Natural killer cell (primary cell): Measurements from ENCODE around the gene ADCK1. TPM values are rescaled to one million over a fixed set of nuclear protein-coding genes. Genes with fewer than 3 reads are reported as not detected.

Source experiments
- ATAC-seq, 3 donors: fragments of 150-1000 bp in 2 of 3; fragments of 200-7000 bp in 1 of 3; cut with Tn5 transposase; 1 replicate in 1 of 3; 2 replicates in 2 of 3; pipeline ENCODE4 v1.10.0; 2021; ENCODE audit warnings: mild to moderate bottlenecking in 2 of 3, moderate library complexity in 2 of 3
- DNase-seq, 2 donors: peaks; one replicate each; pipeline versions ENCODE4 v3.0.0 to v3.0.0-alpha.2; 2013 to 2021; ENCODE audit warnings: mixed read lengths in 1 of 2
- H3K27ac ChIP-seq: one replicate; pipeline ENCODE4 v1.5.1; 2013; ENCODE audit warnings: mild to moderate bottlenecking, low read length
- H3K27me3 ChIP-seq: one replicate; pipeline ENCODE4 v1.6.1; 2013; ENCODE audit warnings: low read length; ENCODE audit not compliant: control insufficient read depth, insufficient read depth
- H3K36me3 ChIP-seq: one replicate; pipeline ENCODE4 v1.6.1; 2013; ENCODE audit warnings: low read length; ENCODE audit not compliant: control insufficient read depth, insufficient read depth
- H3K4me1 ChIP-seq: one replicate; pipeline ENCODE4 v1.6.1; 2013; ENCODE audit warnings: low read length; ENCODE audit not compliant: control insufficient read depth, insufficient read depth
- H3K4me3 ChIP-seq: one replicate; pipeline ENCODE4 v1.5.1; 2013; ENCODE audit warnings: low read length
- H3K9me3 ChIP-seq: one replicate; pipeline ENCODE4 v1.6.1; 2013; ENCODE audit warnings: low read length; ENCODE audit not compliant: control insufficient read depth, insufficient read depth
- H3K27ac Mint-ChIP-seq, 2 donors: one replicate each; pipeline ENCODE4 v1.8.0; 2022; ENCODE audit warnings: mild to moderate bottlenecking in 2 of 2, mixed read lengths in 2 of 2, moderate library complexity in 1 of 2
- H3K27me3 Mint-ChIP-seq, 2 donors: one replicate each; pipeline ENCODE4 v1.8.0; 2022; ENCODE audit warnings: low read depth in 2 of 2, mixed read lengths in 2 of 2
- H3K36me3 Mint-ChIP-seq: one replicate; pipeline ENCODE4 v1.8.0; 2022; ENCODE audit warnings: mixed read lengths
- H3K4me1 Mint-ChIP-seq, 2 donors: one replicate each; pipeline ENCODE4 v1.8.0; 2022; ENCODE audit warnings: mixed read lengths in 2 of 2
- H3K4me3 Mint-ChIP-seq: one replicate; pipeline ENCODE4 v1.8.0; 2022; ENCODE audit warnings: mild to moderate bottlenecking, moderate library complexity, mixed read lengths
- H3K9me3 Mint-ChIP-seq, 2 donors: one replicate each; pipeline ENCODE4 v1.8.0; 2022; ENCODE audit warnings: mixed read lengths in 2 of 2
- CTCF ChIP-seq: fragments of 200-600 bp; IDR thresholded peaks from one replicate; pipeline ENCODE4 v1.8.0; 2022; ENCODE audit warnings: antibody characterized with exemption
- WGBS: methylation state at CpG from one replicate; pipeline ENCODE4 v1.1.7; 2013; ENCODE audit warnings: missing lambda C conversion rate; ENCODE audit not compliant: insufficient coverage; 5-methylcytosine and 5-hydroxymethylcytosine counted together
- intact Hi-C: fragments of 100-400 bp; cut with micrococcal nuclease; formaldehyde crosslinking; loops from one replicate; pipeline ENCODE4 v1.14.2; 2022
- total RNA-seq, 4 donors: library from RNA; stranded (reverse); fragments of 120-200 nt in 1 of 4; gene quantifications; one replicate each; pipeline versions ENCODE4 v1.2.3 to v1.2.4, GENCODE V29; 2013 to 2022

Gene ADCK1
- total RNA-seq, 3 donors from 2014 or later (not counting 1 experiment from before 2014, with no cell fraction given) = 8.0 to 9.2 (median 8.5) TPM

- Histone ChIP-seq H3K27ac (no peak overlapping the region), H3K36me3 (no peaks in the 10 kb centered on the region), H3K9me3 (no peaks in the 10 kb centered on the region), H3K4me1 (no peaks in the 10 kb centered on the region), H3K27me3 (no peaks in the 10 kb centered on the region), H3K4me3 (no peak overlapping the region)
- peak in 1 of 3 donors; percentile 40 for ATAC-seq
- TF ChIP-seq CTCF = no peak
- DNase-seq = no peak
- no peaks in the 10 kb centered on the region for H3K36me3 Mint-ChIP-seq
- peaks cover 20 to 29% of the 10 kb centered on the region in 2 donors for H3K27me3 Mint-ChIP-seq
- intact Hi-C loops = no loop called here
- H3K9me3 Mint-ChIP-seq = no peaks in the 10 kb centered on the region
- peak overlapping the region; percentile 6 for H3K4me3 Mint-ChIP-seq
- WGBS = 1% methylated on average over 35 of the region's 35 CpGs
- no peak overlapping the region for H3K27ac Mint-ChIP-seq
- no peaks in the 10 kb centered on the region for H3K4me1 Mint-ChIP-seq
Measured at GRCh38 chr14:77965919-77966435, 166.1 kb downstream of the ADCK1 start.

- H3K27ac Mint-ChIP-seq = no peak overlapping the region
- DNase-seq (no peak), ATAC-seq (no peak)
- H3K9me3 ChIP-seq = no peaks in the 10 kb centered on the region
- peaks cover 20 to 32% of the 10 kb centered on the region in 2 donors for H3K27me3 Mint-ChIP-seq
- H3K4me3 Mint-ChIP-seq = no peak overlapping the region
- intact Hi-C loops = no loop called here
- no peaks in the 10 kb centered on the region for H3K27me3 ChIP-seq
- no peaks in the 10 kb centered on the region for H3K36me3 ChIP-seq
- H3K4me1 Mint-ChIP-seq = no peaks in the 10 kb centered on the region
- no peak overlapping the region for H3K4me3 ChIP-seq
- H3K27ac ChIP-seq = no peak overlapping the region
- 100% methylated on average over 1 of the region's 1 CpG for WGBS
- H3K4me1 ChIP-seq = no peaks in the 10 kb centered on the region
- no peaks in the 10 kb centered on the region for H3K36me3 Mint-ChIP-seq
- no peaks in the 10 kb centered on the region for H3K9me3 Mint-ChIP-seq
- no peak for TF ChIP-seq CTCF
Measured at GRCh38 chr14:77967110-77967509, 167.2 kb downstream of the ADCK1 start.

GRCh38 chr14:77970646-77971045 lies 170.7 kb downstream of the ADCK1 start:
- intact Hi-C loops = no loop called here
- DNase-seq (no peak), ATAC-seq (no peak)
- 86% methylated on average over 3 of the region's 3 CpGs for WGBS
- Histone ChIP-seq H3K36me3 (no peaks in the 10 kb centered on the region), H3K27ac (no peak overlapping the region), H3K9me3 (no peaks in the 10 kb centered on the region), H3K4me3 (no peak overlapping the region), H3K4me1 (no peaks in the 10 kb centered on the region), H3K27me3 (no peaks in the 10 kb centered on the region)
- no peak overlapping the region for H3K4me3 Mint-ChIP-seq
- TF ChIP-seq CTCF = no peak
- no peaks in the 10 kb centered on the region for H3K36me3 Mint-ChIP-seq
- peaks cover 13 to 22% of the 10 kb centered on the region in 2 donors for H3K27me3 Mint-ChIP-seq
- no peak overlapping the region for H3K27ac Mint-ChIP-seq
- H3K9me3 Mint-ChIP-seq = no peaks in the 10 kb centered on the region
- no peaks in the 10 kb centered on the region for H3K4me1 Mint-ChIP-seq

GRCh38 chr14:77973246-77973645 lies 173.3 kb downstream of the ADCK1 start:
- no peak overlapping the region for H3K27ac ChIP-seq
- Mint-ChIP-seq H3K27me3 (peaks cover 7 to 21% of the 10 kb centered on the region in 2 donors), H3K9me3 (no peaks in the 10 kb centered on the region), H3K4me3 (no peak overlapping the region), H3K36me3 (no peaks in the 10 kb centered on the region), H3K4me1 (no peaks in the 10 kb centered on the region), H3K27ac (no peak overlapping the region)
- WGBS = 100% methylated on average over 5 of the region's 5 CpGs
- no peak for TF ChIP-seq CTCF
- no peak overlapping the region for H3K4me3 ChIP-seq
- intact Hi-C loops = no loop called here
- H3K36me3 ChIP-seq = no peaks in the 10 kb centered on the region
- no peaks in the 10 kb centered on the region for H3K9me3 ChIP-seq
- DNase-seq (no peak), ATAC-seq (no peak)
- no peaks in the 10 kb centered on the region for H3K4me1 ChIP-seq
- H3K27me3 ChIP-seq = no peaks in the 10 kb centered on the region
